Uterus (tissue), 4 donors: ENCODE measurements around the gene CPSF7. TPM values are rescaled to one million over a fixed set of nuclear protein-coding genes. Genes with fewer than 3 reads are reported as not detected.

Source experiments
- DNase-seq, 2 donors: peaks; one replicate each; pipeline ENCODE4 v3.0.0-alpha.2; 2019 to 2020
- H3K27ac ChIP-seq, 2 donors: fragments of 200-600 bp; sonication (generic); 1 replicate in 1 of 2; 2 replicates in 1 of 2; pipeline ENCODE4 v1.5.1; 2016 to 2018
- H3K27me3 ChIP-seq, 2 donors: fragments of 200-600 bp; sonication (generic); one replicate each; pipeline ENCODE4 v1.5.1; 2018 to 2019; ENCODE audit warnings: control low read depth in 1 of 2
- H3K36me3 ChIP-seq, 2 donors: fragments of 200-600 bp; sonication (generic); one replicate each; pipeline ENCODE4 v1.5.1; 2019; ENCODE audit warnings: control low read depth in 1 of 2
- H3K4me1 ChIP-seq, 2 donors: fragments of 200-600 bp; sonication (generic); one replicate each; pipeline ENCODE4 v1.5.1; 2018 to 2019; ENCODE audit warnings: control low read depth in 1 of 2
- H3K4me3 ChIP-seq, 2 donors: fragments of 200-600 bp; sonication (generic); 1 replicate in 1 of 2; 2 replicates in 1 of 2; pipeline ENCODE4 v1.5.1; 2018 to 2019; ENCODE audit warnings: mild to moderate bottlenecking in 1 of 2
- H3K9me3 ChIP-seq, 2 donors: fragments of 200-600 bp; sonication (generic); one replicate each; pipeline ENCODE4 v1.5.1; 2019; ENCODE audit warnings: control low read depth in 1 of 2
- CTCF ChIP-seq, 4 experiments: fragments of 200-600 bp in 2 of 4; fragments of 450-650 bp in 2 of 4; sonication (generic) in 2 of 4; IDR thresholded peaks; one replicate each; pipeline ENCODE4 v1.5.1; 2016 to 2019; ENCODE audit warnings: antibody characterized with exemption in 4 of 4, mild to moderate bottlenecking in 2 of 4, moderate library complexity in 1 of 4
- POLR2A ChIP-seq, 2 donors: fragments of 450-650 bp; IDR thresholded peaks; one replicate each; pipeline ENCODE4 v1.6.1; 2016; ENCODE audit warnings: antibody characterized with exemption in 2 of 2, mild to moderate bottlenecking in 1 of 2, moderate library complexity in 1 of 2
- intact Hi-C: fragments of 100-400 bp; cut with DNase I; formaldehyde crosslinking; loops from one replicate; pipeline ENCODE4 v1.15.1; 2023; ENCODE audit warnings: low total_unique reads
- total RNA-seq, 4 donors: library from RNA; depleted of rRNA in 3 of 4; stranded (reverse); fragments of >200 nt in 3 of 4; gene quantifications; one replicate each; pipeline versions ENCODE4 v1.1.0 to v1.2.4, GENCODE V29; 2014 to 2023
- donor health status: DM: yes; HTN: yes; CAD: no.

Gene CPSF7
- total RNA-seq, 4 donors from 2014 or later, result 30.0 to 122 (median 56.5) TPM

- Histone ChIP-seq H3K4me1 (no peaks in the 10 kb centered on the region), H3K9me3 (no peaks in the 10 kb centered on the region), H3K4me3 (no peak overlapping the region), H3K27ac (no peak overlapping the region), H3K36me3 (no peaks in the 10 kb centered on the region), H3K27me3 (no peaks in the 10 kb centered on the region)
- DNase-seq, result no peak
- TF ChIP-seq POLR2A (IDR thresholded peaks at IDR 0.05) (no peak), CTCF (IDR thresholded peaks at IDR 0.05) (no peak)
- intact Hi-C loops, result no loop called here
These were observed 18.8 kb upstream of the CPSF7 start for GRCh38 chr11:61448552-61448927.

GRCh38 chr11:61447601-61448551 is 18.1 kb upstream of the CPSF7 start:
- intact Hi-C loops, result no loop called here
- Histone ChIP-seq H3K36me3 (no peaks in the 10 kb centered on the region), H3K27ac (peak overlapping the region in 1 of 2 donors; percentile 19), H3K4me1 (no peaks in the 10 kb centered on the region), H3K9me3 (no peaks in the 10 kb centered on the region), H3K27me3 (no peaks in the 10 kb centered on the region), H3K4me3 (no peak overlapping the region)
- no peak for DNase-seq
- TF ChIP-seq CTCF (IDR thresholded peaks at IDR 0.05) (no peak), POLR2A (IDR thresholded peaks at IDR 0.05) (no peak)

- Histone ChIP-seq H3K4me3 (no peak overlapping the region), H3K9me3 (no peaks in the 10 kb centered on the region), H3K36me3 (no peaks in the 10 kb centered on the region), H3K27ac (peak overlapping the region; percentile 40 to 43), H3K4me1 (no peaks in the 10 kb centered on the region), H3K27me3 (no peaks in the 10 kb centered on the region)
- DNase-seq, result peak; percentile 85 to 90
- intact Hi-C loops, result no loop called here
- TF ChIP-seq CTCF (IDR thresholded peaks at IDR 0.05) (peak; percentile 75 to 82 (median 80)), POLR2A (IDR thresholded peaks at IDR 0.05) (no peak)
These were observed 16.5 kb upstream of the CPSF7 start for GRCh38 chr11:61446211-61446651.

- H3K27me3 ChIP-seq, result no peaks in the 10 kb centered on the region
- DNase-seq, result no peak
- H3K9me3 ChIP-seq, result no peaks in the 10 kb centered on the region
- H3K4me3 ChIP-seq, result no peak overlapping the region
- intact Hi-C loops, result no loop called here
- no peaks in the 10 kb centered on the region for H3K36me3 ChIP-seq
- H3K4me1 ChIP-seq, result no peaks in the 10 kb centered on the region
- TF ChIP-seq CTCF (IDR thresholded peaks at IDR 0.05), result no peak
- no peak for TF ChIP-seq POLR2A (IDR thresholded peaks at IDR 0.05)
- H3K27ac ChIP-seq, result peak overlapping the region in 1 of 2 donors; percentile 32
These were observed 15.7 kb upstream of the CPSF7 start for GRCh38 chr11:61445516-61445915.

- Histone ChIP-seq H3K27ac (no peak overlapping the region), H3K4me1 (no peaks in the 10 kb centered on the region), H3K9me3 (no peaks in the 10 kb centered on the region), H3K4me3 (no peak overlapping the region), H3K36me3 (no peaks in the 10 kb centered on the region), H3K27me3 (no peaks in the 10 kb centered on the region)
- TF ChIP-seq CTCF (IDR thresholded peaks at IDR 0.05), result no peak
- no peak for TF ChIP-seq POLR2A (IDR thresholded peaks at IDR 0.05)
- intact Hi-C loops, result no loop called here
- DNase-seq, result no peak
These were observed 12.8 kb upstream of the CPSF7 start for GRCh38 chr11:61442616-61443015.
